ENCODE measurements around the gene IQCC.

- TF ChIP-seq, protein P1, sequence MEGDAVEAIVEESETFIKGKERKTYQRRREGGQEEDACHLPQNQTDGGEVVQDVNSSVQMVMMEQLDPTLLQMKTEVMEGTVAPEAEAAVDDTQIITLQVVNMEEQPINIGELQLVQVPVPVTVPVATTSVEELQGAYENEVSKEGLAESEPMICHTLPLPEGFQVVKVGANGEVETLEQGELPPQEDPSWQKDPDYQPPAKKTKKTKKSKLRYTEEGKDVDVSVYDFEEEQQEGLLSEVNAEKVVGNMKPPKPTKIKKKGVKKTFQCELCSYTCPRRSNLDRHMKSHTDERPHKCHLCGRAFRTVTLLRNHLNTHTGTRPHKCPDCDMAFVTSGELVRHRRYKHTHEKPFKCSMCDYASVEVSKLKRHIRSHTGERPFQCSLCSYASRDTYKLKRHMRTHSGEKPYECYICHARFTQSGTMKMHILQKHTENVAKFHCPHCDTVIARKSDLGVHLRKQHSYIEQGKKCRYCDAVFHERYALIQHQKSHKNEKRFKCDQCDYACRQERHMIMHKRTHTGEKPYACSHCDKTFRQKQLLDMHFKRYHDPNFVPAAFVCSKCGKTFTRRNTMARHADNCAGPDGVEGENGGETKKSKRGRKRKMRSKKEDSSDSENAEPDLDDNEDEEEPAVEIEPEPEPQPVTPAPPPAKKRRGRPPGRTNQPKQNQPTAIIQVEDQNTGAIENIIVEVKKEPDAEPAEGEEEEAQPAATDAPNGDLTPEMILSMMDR (IDR thresholded peaks at IDR 0.05; ENCODE audit: low read depth, low read length), result no peak
- no peak for TF ChIP-seq EZH2phosphoT487 (IDR thresholded peaks at IDR 0.05; ENCODE audit: low read depth)
Measured at GRCh38 chr1:32186077-32186476, 19.4 kb upstream of the IQCC start.
